SKM-1 (cell line): Measurements from ENCODE around the gene CLEC2L.
"Not testable (repeated sequence)": the region's sequence is repeated elsewhere in the genome, so short reads cannot be mapped to it uniquely, and the experiment has no call there.

Experiments used
- DNase-seq: peaks from one replicate; lab custom pipeline; 2025; ENCODE audit not compliant: unreplicated experiment; lab: John Stamatoyannopoulos, UW

CLEC2L gene

GRCh38 chr7:139553991-139554700, 30.7 kb downstream of the CLEC2L start:
- not testable (repeated sequence) for DNase-seq

- no peak for DNase-seq
Measured at GRCh38 chr7:139557857-139558581, 34.5 kb downstream of the CLEC2L start.

- DNase-seq, result no peak
Measured at GRCh38 chr7:139559364-139560105, 36.0 kb downstream of the CLEC2L start.

GRCh38 chr7:139560199-139560598, 36.7 kb downstream of the CLEC2L start:
- DNase-seq, result no peak

- no peak for DNase-seq
Measured at GRCh38 chr7:139560678-139561077, 37.2 kb downstream of the CLEC2L start.

GRCh38 chr7:139562491-139562890, 39.0 kb downstream of the CLEC2L start:
- no peak for DNase-seq

GRCh38 chr7:139562961-139563565, 39.6 kb downstream of the CLEC2L start:
- no peak for DNase-seq

GRCh38 chr7:139563856-139564255, 40.4 kb downstream of the CLEC2L start:
- DNase-seq, result no peak

- DNase-seq, result no peak
Measured at GRCh38 chr7:139566075-139566474, 42.6 kb downstream of the CLEC2L start.

GRCh38 chr7:139566736-139567646, 43.5 kb downstream of the CLEC2L start:
- DNase-seq, result no peak

GRCh38 chr7:139567647-139568345, 44.3 kb downstream of the CLEC2L start:
- DNase-seq, result no peak

- no peak for DNase-seq
Measured at GRCh38 chr7:139568346-139568675, 44.8 kb downstream of the CLEC2L start.

GRCh38 chr7:139568813-139569490, 45.5 kb downstream of the CLEC2L start:
- no peak for DNase-seq

GRCh38 chr7:139570119-139570518, 46.6 kb downstream of the CLEC2L start:
- no peak for DNase-seq

- DNase-seq, result no peak
Measured at GRCh38 chr7:139570626-139571025, 47.1 kb downstream of the CLEC2L start.

GRCh38 chr7:139571190-139571589, 47.7 kb downstream of the CLEC2L start:
- DNase-seq, result no peak

- DNase-seq, result no peak
Measured at GRCh38 chr7:139571651-139572050, 48.2 kb downstream of the CLEC2L start.

GRCh38 chr7:139572071-139572470, 48.6 kb downstream of the CLEC2L start:
- DNase-seq, result no peak

- no peak for DNase-seq
Measured at GRCh38 chr7:139572704-139573385, 49.4 kb downstream of the CLEC2L start.
